GM12872 (cell line): ENCODE results near the gene MIAT.

Source experiments
- CTCF ChIP-seq: IDR thresholded peaks from 3 replicates; pipeline ENCODE4 v1.5.1; 2011; ENCODE audit warnings: low read depth, mild to moderate bottlenecking, low read length, moderate library complexity; ENCODE audit not compliant: insufficient read depth

Gene MIAT

DNA sequence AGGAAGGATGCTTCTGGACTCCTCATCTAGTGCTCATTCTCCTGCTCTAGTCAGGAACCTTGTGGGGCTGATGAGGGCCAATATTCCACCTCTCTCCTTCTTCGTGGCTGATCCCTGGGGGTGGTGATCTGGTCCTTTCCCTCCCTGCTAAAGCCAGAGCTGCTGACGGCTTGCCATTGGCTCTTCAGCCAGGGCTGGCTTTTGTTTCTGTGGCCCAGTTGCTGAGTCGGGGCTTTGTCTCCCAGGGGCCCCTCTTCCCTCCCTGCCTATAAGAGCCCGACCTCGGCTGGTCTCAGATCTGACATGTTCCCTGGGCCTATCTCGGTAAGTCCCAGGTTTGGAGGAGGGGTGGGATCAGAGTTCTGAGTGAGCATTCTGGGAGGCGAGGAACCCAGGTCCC is 35.7 kb upstream of the MIAT start, which contains the start of gene CRYBA4:
TSS of gene CRYBA4 (plus strand) at position 301 of the 400 bp plus-strand sequence. CDS start 634 bp downstream, outside the sequence.
- no peak for TF ChIP-seq CTCF

- TF ChIP-seq CTCF: no peak
Measured at GRCh38 chr22:26623984-26624383, 33.4 kb upstream of the MIAT start.

DNA sequence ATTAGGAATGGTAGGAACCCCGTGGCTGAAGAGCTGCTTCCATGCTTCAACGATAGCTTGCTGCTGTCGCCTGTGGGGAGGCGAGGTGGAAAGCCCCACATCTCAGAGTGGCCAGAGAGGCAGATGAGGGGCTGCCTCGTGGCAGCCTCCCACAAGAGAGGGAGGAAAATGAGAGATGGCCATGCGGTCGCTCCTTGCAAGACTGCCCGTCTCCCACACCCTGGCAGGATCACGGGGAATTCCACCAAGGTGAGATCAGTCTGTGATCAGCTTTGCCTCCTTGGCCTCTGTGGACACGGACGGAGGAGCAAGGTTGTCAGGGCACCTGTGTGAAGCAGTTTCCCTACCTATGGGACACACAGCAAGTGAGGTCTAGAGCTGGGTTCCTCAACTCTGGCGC is 32.6 kb upstream of the MIAT start:
- no peak for TF ChIP-seq CTCF

GRCh38 chr22:26629988-26630761 is 27.2 kb upstream of the MIAT start:
- no peak for TF ChIP-seq CTCF

GRCh38 chr22:26631282-26631681 is 26.1 kb upstream of the MIAT start:
- no peak for TF ChIP-seq CTCF

DNA sequence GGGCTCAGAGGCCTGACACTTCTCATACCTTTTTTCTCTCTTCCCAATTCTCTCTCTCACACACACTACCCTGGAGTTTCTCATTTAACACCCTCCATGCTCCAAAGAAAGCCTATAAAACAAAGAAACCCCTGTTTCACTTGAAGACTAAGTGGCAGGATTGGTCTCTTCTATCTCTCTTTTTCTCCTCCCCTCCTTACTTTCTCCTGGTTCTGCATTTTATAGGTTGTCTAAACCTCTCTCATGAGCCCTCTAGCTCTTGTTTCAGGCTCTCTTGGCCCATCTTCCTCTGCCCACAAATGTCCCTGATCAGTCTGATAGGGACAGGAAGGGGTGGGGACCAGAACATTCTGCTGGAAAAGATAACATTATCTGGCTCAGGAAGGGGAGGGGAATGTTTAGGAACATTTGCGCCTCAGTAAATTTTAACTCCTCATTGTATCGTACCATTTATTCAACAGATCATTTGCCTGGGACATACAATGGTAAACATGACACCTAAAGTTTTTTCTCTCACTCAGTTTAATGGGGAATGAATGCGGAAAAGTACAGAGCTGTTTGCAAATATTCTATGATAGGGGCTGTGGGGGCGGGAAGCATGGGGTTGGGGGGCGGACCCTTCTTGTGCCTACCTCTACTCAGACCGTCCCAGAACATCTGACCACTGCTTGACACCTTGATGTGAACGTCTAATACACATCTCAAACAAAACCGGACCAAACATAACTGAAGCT is 24.8 kb upstream of the MIAT start:
- TF ChIP-seq CTCF: no peak

- TF ChIP-seq CTCF: no peak
Measured at GRCh38 chr22:26634189-26634588, 23.2 kb upstream of the MIAT start.
